NB4 (cell line): ENCODE measurements around the gene FAU.

Experiments
- CTCF ChIP-seq: IDR thresholded peaks from one replicate; pipeline ENCODE4 v1.5.1; 2012; ENCODE audit warnings: low read depth, low read length
- MAX ChIP-seq: IDR thresholded peaks from 2 replicates; pipeline ENCODE4 v1.6.1; 2011; ENCODE audit warnings: low read depth, low read length
- MYC ChIP-seq: IDR thresholded peaks from 2 replicates; pipeline ENCODE4 v1.6.1; 2011; ENCODE audit warnings: low read depth, low read length
- POLR2A ChIP-seq: IDR thresholded peaks from 2 replicates; pipeline ENCODE4 v1.6.1; 2011; ENCODE audit warnings: mild to moderate bottlenecking; ENCODE audit not compliant: insufficient read length; ENCODE audit errors: extremely low read depth

DNA sequence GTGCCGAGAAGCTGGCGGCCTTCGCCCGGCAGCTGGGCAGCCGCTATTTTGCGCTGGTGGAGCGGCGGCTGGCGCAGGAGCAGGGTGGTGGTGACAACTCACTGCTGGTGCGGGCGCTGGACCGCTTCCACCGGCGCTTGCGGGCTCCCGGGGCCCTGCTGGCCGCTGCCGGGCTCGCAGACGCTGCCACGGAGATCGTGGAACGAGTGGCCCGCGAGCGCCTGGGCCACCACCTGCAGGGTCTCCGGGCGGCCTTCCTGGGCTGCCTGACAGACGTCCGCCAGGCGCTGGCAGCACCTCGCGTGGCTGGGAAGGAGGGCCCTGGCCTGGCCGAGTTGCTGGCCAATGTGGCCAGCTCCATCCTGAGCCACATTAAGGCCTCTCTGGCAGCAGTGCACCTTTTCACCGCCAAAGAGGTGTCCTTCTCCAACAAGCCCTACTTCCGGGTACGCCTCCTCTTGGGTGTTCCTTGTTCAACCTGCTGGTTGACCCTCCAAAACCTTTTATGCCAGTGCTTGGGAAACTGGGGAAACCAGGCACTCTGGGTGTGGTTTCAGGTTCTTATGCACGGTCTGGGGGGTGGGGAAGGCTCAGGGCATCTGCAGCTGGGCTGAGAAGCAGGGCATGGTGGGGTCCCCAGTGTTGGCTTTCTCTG is 13.3 kb downstream of the FAU start:
- TF ChIP-seq CTCF (no peak), POLR2A (no peak), MAX (no peak), MYC (no peak)
